Measurements from ENCODE around the gene SIRPG.

- TF ChIP-seq CTCF (IDR thresholded peaks at IDR 0.05): no peak
- no peak for TF ChIP-seq POLR2A (IDR thresholded peaks at IDR 0.05)
These were observed 21.0 kb downstream of the SIRPG start for GRCh38 chr20:1636621-1637020.

Measured in heart left ventricle (tissue), 13 donors.